IPS-18c (cell line): ENCODE results near the gene CLNK.

Experiments used
- H3K4me3 ChIP-seq: 2 replicates; pipeline ENCODE4 v1.7.0; 2013; ENCODE audit warnings: low read depth, mild to moderate bottlenecking, low read length, moderate library complexity; ENCODE audit not compliant: insufficient read depth
- H3K9me3 ChIP-seq: one replicate; pipeline ENCODE4 v1.6.1; 2013; ENCODE audit warnings: mild to moderate bottlenecking, low read length, moderate library complexity; ENCODE audit not compliant: control insufficient read depth, insufficient read depth

Gene CLNK

DNA sequence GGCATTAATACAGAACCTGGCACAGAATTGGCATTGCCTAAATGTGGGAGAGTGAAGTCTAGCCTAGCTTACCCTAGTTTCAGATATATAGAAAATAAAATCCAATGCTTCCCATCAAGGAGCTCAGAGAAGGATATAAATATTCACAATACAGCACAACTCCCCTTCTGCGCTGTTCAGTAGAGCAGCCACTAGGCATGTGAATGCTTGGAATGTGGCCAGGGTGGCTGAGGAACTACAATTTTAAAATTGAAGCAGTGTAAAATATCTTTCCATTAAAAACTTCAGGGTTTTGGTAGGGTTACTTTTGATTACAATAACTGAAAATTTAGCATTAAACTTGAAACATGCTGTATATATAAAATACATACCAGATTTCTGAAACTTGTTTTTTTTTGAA, 246.8 kb downstream of the CLNK start:
- Histone ChIP-seq H3K9me3 (no peaks in the 10 kb centered on the region), H3K4me3 (no peak overlapping the region)
